GM18526 (cell line): ENCODE measurements around the gene BIN2.

ENCODE experiments used
- POLR2A ChIP-seq: IDR thresholded peaks from 3 replicates; pipeline ENCODE4 v1.6.1; 2011; ENCODE audit not compliant: insufficient read length; ENCODE audit errors: extremely low read depth

Gene BIN2

GRCh38 chr12:51323966-51324895, at the start of gene BIN2:
Gene BIN2 (minus strand): TSS chr12:51324174. CDS start chr12:51324102, 72 bp downstream.
- TF ChIP-seq POLR2A, result peak; percentile 72

GRCh38 chr12:51373187-51373586, 49.2 kb upstream of the BIN2 start:
- TF ChIP-seq POLR2A, result no peak

GRCh38 chr12:51372021-51372420, 48.0 kb upstream of the BIN2 start:
- no peak for TF ChIP-seq POLR2A

- TF ChIP-seq POLR2A, result no peak
These were observed 47.5 kb upstream of the BIN2 start for GRCh38 chr12:51371295-51371953.

GRCh38 chr12:51370667-51371066, 46.7 kb upstream of the BIN2 start:
- TF ChIP-seq POLR2A, result no peak

GRCh38 chr12:51369581-51369980, 45.6 kb upstream of the BIN2 start:
- no peak for TF ChIP-seq POLR2A

- peak; percentile 21 for TF ChIP-seq POLR2A
These were observed 44.9 kb upstream of the BIN2 start for GRCh38 chr12:51368640-51369517.

DNA sequence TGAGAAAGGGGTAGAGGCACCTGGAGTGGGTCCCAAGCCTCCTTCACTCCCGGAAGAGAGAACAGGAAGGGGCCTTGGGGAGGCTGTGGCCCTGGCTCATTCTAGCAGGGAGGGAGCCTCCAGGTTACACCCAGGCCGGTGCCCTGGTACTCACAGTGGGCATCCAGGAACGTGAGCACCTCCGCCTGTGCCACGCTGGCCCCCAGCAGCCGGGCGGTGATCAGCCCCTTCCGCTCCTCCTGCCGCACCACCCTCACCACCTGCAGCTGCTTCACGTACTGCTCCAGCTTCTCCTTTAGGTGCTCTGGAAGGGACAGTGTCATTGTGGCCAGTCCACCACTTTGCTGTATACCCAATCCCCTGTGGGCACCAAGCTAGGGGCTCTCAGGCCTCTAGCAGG, 41.3 kb upstream of the BIN2 start:
- no peak for TF ChIP-seq POLR2A

DNA sequence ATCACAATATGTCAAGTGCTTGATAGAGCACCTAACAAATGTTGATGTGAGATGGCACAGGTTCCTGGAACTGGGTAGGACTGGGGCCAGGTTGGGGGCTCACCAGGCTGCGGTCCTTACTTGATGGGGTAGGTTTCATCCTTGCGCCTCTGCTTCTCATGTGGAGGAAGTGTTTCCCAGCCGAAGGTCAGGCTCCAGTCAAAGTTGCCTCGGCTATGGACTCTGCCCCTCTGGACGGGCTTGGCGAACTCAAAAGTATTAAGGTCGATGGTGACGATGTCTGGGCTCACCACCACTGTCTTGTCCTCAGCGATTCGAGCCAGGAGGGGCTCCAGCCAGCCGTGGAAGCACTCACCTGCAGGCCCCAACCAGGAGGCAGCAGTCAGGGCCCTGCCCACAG, 40.0 kb upstream of the BIN2 start:
- TF ChIP-seq POLR2A, result no peak

DNA sequence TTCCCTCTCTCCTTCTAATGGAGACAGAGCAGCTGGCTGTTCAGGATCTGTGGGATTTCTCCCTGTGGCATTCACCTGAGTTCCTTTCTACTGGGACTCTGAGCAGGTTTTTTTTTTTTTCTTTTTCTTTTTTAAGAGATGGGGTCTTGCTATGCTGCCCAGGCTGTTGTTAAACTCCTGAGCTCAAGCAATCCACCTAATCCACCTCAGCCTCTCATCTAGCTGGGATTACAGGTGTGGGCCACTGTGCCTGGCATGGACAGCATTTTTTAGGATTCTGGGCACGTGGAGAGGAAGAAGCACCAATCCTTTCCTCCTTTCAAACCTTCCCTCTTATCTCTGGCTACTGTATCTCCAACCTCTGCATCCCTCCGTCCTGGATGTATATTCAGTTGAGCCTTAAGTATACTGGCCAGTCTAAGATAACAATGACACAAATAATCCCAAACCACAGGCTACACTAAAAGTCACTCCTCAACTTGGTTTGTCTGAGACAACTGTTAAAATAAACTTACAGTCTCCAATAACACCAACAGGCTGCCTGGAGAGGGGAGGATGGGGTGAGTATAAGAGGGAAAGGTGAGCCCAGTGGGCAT, 38.9 kb upstream of the BIN2 start:
- no peak for TF ChIP-seq POLR2A

- no peak for TF ChIP-seq POLR2A
These were observed 38.3 kb upstream of the BIN2 start for GRCh38 chr12:51362307-51362706.

- TF ChIP-seq POLR2A, result no peak
These were observed 37.4 kb upstream of the BIN2 start for GRCh38 chr12:51361161-51362016.

GRCh38 chr12:51360315-51360714, 36.3 kb upstream of the BIN2 start:
- no peak for TF ChIP-seq POLR2A

DNA sequence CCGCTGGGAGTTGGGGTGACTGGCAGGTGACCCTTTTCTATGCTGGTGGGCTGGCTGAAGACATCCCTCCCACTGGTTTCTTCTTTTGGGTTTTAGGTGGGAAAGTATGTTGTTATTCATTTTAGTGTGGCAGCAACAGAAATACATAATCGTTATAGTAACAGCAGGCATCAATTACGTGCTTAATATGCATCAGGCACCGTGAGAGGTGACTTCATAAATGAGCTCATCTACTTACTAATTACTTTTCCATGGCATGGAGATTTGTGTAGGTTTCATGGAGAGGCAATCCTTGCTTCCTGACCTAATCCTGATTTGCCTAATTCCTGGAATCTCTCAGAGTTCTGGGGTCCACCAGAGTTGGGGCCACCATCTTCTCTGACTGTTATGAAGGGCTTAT, 35.9 kb upstream of the BIN2 start:
- TF ChIP-seq POLR2A, result no peak
